Mesenchymal stem cell (in vitro differentiated cells and primary cell): ENCODE results near the gene ATG7.
A peak's percentile ranks its signal among the peaks of the same experiment; 100 is the strongest.

Source experiments
- DNase-seq: peaks from one replicate; pipeline ENCODE4 v3.0.0-alpha.2; 2013
- H2AFZ ChIP-seq: one replicate; pipeline ENCODE4 v1.6.1; 2013; ENCODE audit warnings: low read depth, mild to moderate bottlenecking, control low read depth, inconsistent platforms, low read length, moderate library complexity
- H2AK5ac ChIP-seq: 2 replicates; pipeline ENCODE4 v1.6.1; 2013; ENCODE audit warnings: low read length, moderate library complexity, mild to moderate bottlenecking, inconsistent platforms; ENCODE audit not compliant: severe bottlenecking
- H2BK120ac ChIP-seq: one replicate; pipeline ENCODE4 v1.6.1; 2013; ENCODE audit warnings: low read depth, mild to moderate bottlenecking, inconsistent platforms, low read length, moderate library complexity
- H2BK12ac ChIP-seq, 2 experiments: one replicate each; pipeline ENCODE4 v1.6.1; 2013; ENCODE audit warnings: inconsistent platforms in 2 of 2, low read length in 2 of 2, mild to moderate bottlenecking in 2 of 2, moderate library complexity in 2 of 2, control low read depth in 1 of 2
- H2BK15ac ChIP-seq: one replicate; pipeline ENCODE4 v1.6.1; 2013; ENCODE audit warnings: mild to moderate bottlenecking, low read depth, inconsistent platforms; ENCODE audit not compliant: poor library complexity, severe bottlenecking
- H2BK5ac ChIP-seq: 2 replicates; pipeline ENCODE4 v1.6.1; 2013; ENCODE audit warnings: low read depth, mild to moderate bottlenecking, low read length, control low read depth, inconsistent platforms; ENCODE audit not compliant: poor library complexity, severe bottlenecking
- H3K14ac ChIP-seq, 2 experiments: one replicate each; pipeline ENCODE4 v1.6.1; 2013; ENCODE audit warnings: inconsistent platforms in 2 of 2, low read length in 2 of 2, control low read depth in 1 of 2, mild to moderate bottlenecking in 1 of 2, moderate library complexity in 1 of 2
- H3K18ac ChIP-seq, 2 experiments: one replicate each; pipeline ENCODE4 v1.6.1; 2013; ENCODE audit warnings: inconsistent platforms in 2 of 2, low read length in 2 of 2, control low read depth in 1 of 2, low read depth in 1 of 2, mild to moderate bottlenecking in 1 of 2
- H3K23ac ChIP-seq, 2 experiments: one replicate each; pipeline ENCODE4 v1.6.1; 2013; ENCODE audit warnings: inconsistent platforms in 2 of 2, low read length in 2 of 2, mild to moderate bottlenecking in 2 of 2, moderate library complexity in 2 of 2, control low read depth in 1 of 2
- H3K27ac ChIP-seq: 2 replicates; pipeline ENCODE4 v1.5.1; 2013; ENCODE audit warnings: mild to moderate bottlenecking, moderate library complexity, low read length, control low read depth, inconsistent platforms; ENCODE audit not compliant: poor library complexity, severe bottlenecking
- H3K27me3 ChIP-seq, 2 experiments: 2 replicates each; pipeline versions ENCODE4 v1.6.1 to v1.7.0; 2013; ENCODE audit warnings: low read length in 2 of 2, mild to moderate bottlenecking in 2 of 2, moderate library complexity in 2 of 2, control low read depth in 1 of 2, inconsistent platforms in 1 of 2; ENCODE audit not compliant: control insufficient read depth in 1 of 2, insufficient read depth in 1 of 2
- H3K36me3 ChIP-seq, 2 experiments: 2 replicates each; pipeline versions ENCODE4 v1.6.1 to v1.7.0; 2013; ENCODE audit warnings: low read length in 2 of 2, control low read depth in 1 of 2, inconsistent platforms in 1 of 2, low read depth in 1 of 2, mild to moderate bottlenecking in 1 of 2; ENCODE audit not compliant: insufficient read depth in 2 of 2, control insufficient read depth in 1 of 2
- H3K4ac ChIP-seq, 2 experiments: one replicate each; pipeline ENCODE4 v1.6.1; 2013; ENCODE audit warnings: inconsistent platforms in 2 of 2, low read length in 2 of 2, mild to moderate bottlenecking in 2 of 2, moderate library complexity in 2 of 2, control low read depth in 1 of 2, low read depth in 1 of 2
- H3K4me1 ChIP-seq: 2 replicates; pipeline ENCODE4 v1.6.1; 2013; ENCODE audit warnings: low read depth, low read length, control low read depth; ENCODE audit not compliant: control insufficient read depth, insufficient read depth
- H3K4me2 ChIP-seq: 2 replicates; pipeline ENCODE4 v1.6.1; 2013; ENCODE audit warnings: low read length, mild to moderate bottlenecking, inconsistent platforms; ENCODE audit not compliant: poor library complexity, severe bottlenecking
- H3K4me3 ChIP-seq, 2 experiments: 2 replicates each; pipeline versions ENCODE4 v1.5.1 to v1.7.0; 2013; ENCODE audit warnings: low read length in 2 of 2, mild to moderate bottlenecking in 2 of 2, control low read depth in 1 of 2, low read depth in 1 of 2; ENCODE audit not compliant: insufficient read depth in 1 of 2
- H3K79me1 ChIP-seq: replicated peaks from 2 replicates; pipeline ENCODE4 v1.6.1; 2013; ENCODE audit warnings: mild to moderate bottlenecking, control low read depth, low read length, inconsistent platforms; ENCODE audit not compliant: poor library complexity, severe bottlenecking
- H3K9ac ChIP-seq: 2 replicates; pipeline ENCODE4 v1.7.0; 2013; ENCODE audit warnings: mild to moderate bottlenecking, low read length, moderate library complexity
- H3K9me3 ChIP-seq: 2 replicates; pipeline ENCODE4 v1.7.0; 2013; ENCODE audit warnings: mild to moderate bottlenecking, low read length; ENCODE audit not compliant: control insufficient read depth
- H4K8ac ChIP-seq: one replicate; pipeline ENCODE4 v1.6.1; 2013; ENCODE audit warnings: inconsistent platforms, mild to moderate bottlenecking, low read length, moderate library complexity
- H4K91ac ChIP-seq: one replicate; pipeline ENCODE4 v1.6.1; 2013; ENCODE audit warnings: mild to moderate bottlenecking, low read length, inconsistent platforms
- WGBS: methylation state at CpG from one replicate; pipeline ENCODE4 v1.1.7; 2013; ENCODE audit warnings: mixed read lengths; 5-methylcytosine and 5-hydroxymethylcytosine counted together

ATG7 gene

GRCh38 chr3:11290743-11291680 lies 18.8 kb downstream of the ATG7 start:
- Histone ChIP-seq H2BK5ac (no peak overlapping the region), H4K91ac (no peak overlapping the region), H3K9me3 (no peaks in the 10 kb centered on the region), H3K27ac (peak overlapping the region; percentile 92), H2AFZ (no peak overlapping the region), H3K4me2 (no peak overlapping the region), H3K9ac (peak overlapping the region; percentile 38), H3K4me3 (no peak overlapping the region), H3K18ac (peak overlapping the region in 1 of 2 experiments; percentile 79), H2AK5ac (peak overlapping the region; percentile 18), H3K23ac (no peak overlapping the region), H4K8ac (no peak overlapping the region), H2BK15ac (no peak overlapping the region), H3K79me1 (peaks cover 12% of the 10 kb centered on the region), H2BK12ac (no peak overlapping the region), H3K14ac (no peak overlapping the region), H2BK120ac (peak overlapping the region; percentile 42), H3K4ac (peak overlapping the region in 1 of 2 experiments; percentile 7), H3K36me3 (peaks cover 0 to under 1% of the 10 kb centered on the region in 2 experiments), H3K27me3 (no peaks in the 10 kb centered on the region), H3K4me1 (peaks cover 22% of the 10 kb centered on the region)
- DNase-seq: peak; percentile 85
- 32% methylated on average over 8 of the region's 11 CpGs for WGBS

GRCh38 chr3:11291808-11292207 lies 19.6 kb downstream of the ATG7 start:
- Histone ChIP-seq H3K79me1 (peaks cover 19% of the 10 kb centered on the region), H3K36me3 (no peaks in the 10 kb centered on the region), H3K23ac (no peak overlapping the region), H2BK15ac (no peak overlapping the region), H2AK5ac (peak overlapping the region; percentile 5), H4K91ac (no peak overlapping the region), H4K8ac (no peak overlapping the region), H3K9me3 (no peaks in the 10 kb centered on the region), H2BK12ac (peak overlapping the region in 1 of 2 experiments; percentile 8), H3K4me1 (peaks cover 19% of the 10 kb centered on the region), H2BK120ac (no peak overlapping the region), H2BK5ac (no peak overlapping the region), H3K18ac (peak overlapping the region in 1 of 2 experiments; percentile 13), H3K4ac (no peak overlapping the region), H3K27ac (no peak overlapping the region), H3K27me3 (no peaks in the 10 kb centered on the region), H3K14ac (no peak overlapping the region), H3K4me2 (no peak overlapping the region), H2AFZ (no peak overlapping the region), H3K4me3 (no peak overlapping the region), H3K9ac (peak overlapping the region; percentile 0)
- 92% methylated on average over 4 of the region's 5 CpGs for WGBS
- DNase-seq: no peak

- no peak overlapping the region for H3K4me3 ChIP-seq
- H3K27ac ChIP-seq: no peak overlapping the region
- no peaks in the 10 kb centered on the region for H3K9me3 ChIP-seq
- peaks cover 10 to 42% of the 10 kb centered on the region in 2 experiments for H3K36me3 ChIP-seq
- 97% methylated on average over 4 of the region's 4 CpGs for WGBS
- no peaks in the 10 kb centered on the region for H3K4me1 ChIP-seq
- H2AK5ac ChIP-seq: no peak overlapping the region
- no peak overlapping the region for H3K14ac ChIP-seq
- H4K91ac ChIP-seq: no peak overlapping the region
- H4K8ac ChIP-seq: no peak overlapping the region
- peak overlapping the region in 1 of 2 experiments; percentile 39 for H3K18ac ChIP-seq
- no peak overlapping the region for H2BK120ac ChIP-seq
- DNase-seq: no peak
- no peak overlapping the region for H2BK15ac ChIP-seq
- peaks cover 28% of the 10 kb centered on the region for H3K79me1 ChIP-seq
- no peak overlapping the region for H3K23ac ChIP-seq
- no peak overlapping the region for H2AFZ ChIP-seq
- H2BK12ac ChIP-seq: no peak overlapping the region
- no peaks in the 10 kb centered on the region for H3K27me3 ChIP-seq
- no peak overlapping the region for H3K9ac ChIP-seq
- H2BK5ac ChIP-seq: no peak overlapping the region
- H3K4ac ChIP-seq: no peak overlapping the region
- H3K4me2 ChIP-seq: no peak overlapping the region
Observed at GRCh38 chr3:11297126-11297525, 24.9 kb downstream of the ATG7 start.

- no peak overlapping the region for H3K18ac ChIP-seq
- no peak overlapping the region for H2BK5ac ChIP-seq
- H2AFZ ChIP-seq: no peak overlapping the region
- H3K4me2 ChIP-seq: no peak overlapping the region
- H3K4me3 ChIP-seq: no peak overlapping the region
- H3K36me3 ChIP-seq: peaks cover 14 to 69% of the 10 kb centered on the region in 2 experiments
- peak; percentile 81 for DNase-seq
- H4K8ac ChIP-seq: no peak overlapping the region
- no peak overlapping the region for H2BK12ac ChIP-seq
- no peak overlapping the region for H4K91ac ChIP-seq
- no peak overlapping the region for H3K4ac ChIP-seq
- no peak overlapping the region for H3K9ac ChIP-seq
- H3K23ac ChIP-seq: no peak overlapping the region
- no peaks in the 10 kb centered on the region for H3K27me3 ChIP-seq
- H2BK15ac ChIP-seq: no peak overlapping the region
- H2BK120ac ChIP-seq: no peak overlapping the region
- WGBS: 94% methylated on average over 3 of the region's 3 CpGs
- H3K79me1 ChIP-seq: peaks cover 27% of the 10 kb centered on the region
- no peak overlapping the region for H3K27ac ChIP-seq
- no peak overlapping the region for H3K14ac ChIP-seq
- no peak overlapping the region for H2AK5ac ChIP-seq
- H3K4me1 ChIP-seq: peaks cover 1% of the 10 kb centered on the region
- H3K9me3 ChIP-seq: no peaks in the 10 kb centered on the region
Observed at GRCh38 chr3:11300970-11301369, 28.8 kb downstream of the ATG7 start.
